Trophoblast cell (in vitro differentiated cells and primary cell): ENCODE data around the gene SNAP91.

ENCODE experiments used
- DNase-seq, 2 donors: peaks; one replicate each; pipeline ENCODE4 v3.0.0-alpha.2; 2016
- H2AFZ ChIP-seq: 2 replicates; pipeline ENCODE4 v1.6.1; 2013; ENCODE audit warnings: low read length, moderate library complexity, mild to moderate bottlenecking; ENCODE audit not compliant: insufficient read depth, poor library complexity
- H2AK5ac ChIP-seq: 2 replicates; pipeline ENCODE4 v1.6.1; 2013; ENCODE audit warnings: mild to moderate bottlenecking, low read length
- H2BK120ac ChIP-seq: 2 replicates; pipeline ENCODE4 v1.6.1; 2013; ENCODE audit warnings: low read length, mild to moderate bottlenecking, moderate library complexity; ENCODE audit not compliant: insufficient read depth, poor library complexity
- H2BK12ac ChIP-seq: 2 replicates; pipeline ENCODE4 v1.6.1; 2013; ENCODE audit warnings: mild to moderate bottlenecking, low read length, moderate library complexity
- H2BK5ac ChIP-seq: 2 replicates; pipeline ENCODE4 v1.6.1; 2013; ENCODE audit warnings: low read length, low read depth, moderate library complexity, mild to moderate bottlenecking; ENCODE audit not compliant: poor library complexity
- H3K14ac ChIP-seq: 2 replicates; pipeline ENCODE4 v1.6.1; 2013; ENCODE audit warnings: mild to moderate bottlenecking, low read length
- H3K18ac ChIP-seq: 2 replicates; pipeline ENCODE4 v1.6.1; 2013; ENCODE audit warnings: mild to moderate bottlenecking, low read length
- H3K23ac ChIP-seq: 2 replicates; pipeline ENCODE4 v1.6.1; 2013; ENCODE audit warnings: low read length
- H3K27ac ChIP-seq: 2 replicates; pipeline ENCODE4 v1.5.1; 2013; ENCODE audit warnings: low read depth, mild to moderate bottlenecking, inconsistent platforms, low read length, moderate library complexity
- H3K27me3 ChIP-seq: 2 replicates; pipeline ENCODE4 v1.6.1; 2013; ENCODE audit warnings: inconsistent platforms, mild to moderate bottlenecking, low read length, moderate library complexity; ENCODE audit not compliant: insufficient read depth
- H3K36me3 ChIP-seq, 2 experiments: 1 replicate in 1 of 2; 2 replicates in 1 of 2; pipeline ENCODE4 v1.6.1; 2013; ENCODE audit warnings: low read length in 2 of 2, mild to moderate bottlenecking in 2 of 2, moderate library complexity in 1 of 2; ENCODE audit not compliant: insufficient read depth in 2 of 2, control insufficient read depth in 1 of 2
- H3K4ac ChIP-seq: 2 replicates; pipeline ENCODE4 v1.6.1; 2013; ENCODE audit warnings: low read depth, mild to moderate bottlenecking, low read length, moderate library complexity
- H3K4me1 ChIP-seq, 2 experiments: 1 replicate in 1 of 2; 2 replicates in 1 of 2; pipeline ENCODE4 v1.6.1; 2013; ENCODE audit warnings: low read length in 2 of 2, mild to moderate bottlenecking in 2 of 2, moderate library complexity in 1 of 2; ENCODE audit not compliant: insufficient read depth in 2 of 2, control insufficient read depth in 1 of 2
- H3K4me2 ChIP-seq: 2 replicates; pipeline ENCODE4 v1.6.1; 2013; ENCODE audit warnings: inconsistent platforms, mild to moderate bottlenecking, low read length, moderate library complexity
- H3K4me3 ChIP-seq: 2 replicates; pipeline ENCODE4 v1.5.1; 2013; ENCODE audit warnings: mild to moderate bottlenecking, low read depth, low read length, inconsistent platforms
- H3K79me1 ChIP-seq: one replicate; pipeline ENCODE4 v1.6.1; 2013; ENCODE audit warnings: low read length
- H3K79me2 ChIP-seq: 2 replicates; pipeline ENCODE4 v1.6.1; 2013; ENCODE audit warnings: low read length, mild to moderate bottlenecking; ENCODE audit not compliant: control insufficient read depth, insufficient read depth, poor library complexity
- H3K9ac ChIP-seq: 2 replicates; pipeline ENCODE4 v1.6.1; 2013; ENCODE audit warnings: mild to moderate bottlenecking, low read length
- H3K9me3 ChIP-seq: 2 replicates; pipeline ENCODE4 v1.6.1; 2013; ENCODE audit warnings: low read depth, mild to moderate bottlenecking, control low read depth, inconsistent platforms, low read length; ENCODE audit not compliant: insufficient read depth
- H4K12ac ChIP-seq: 2 replicates; pipeline ENCODE4 v1.6.1; 2013; ENCODE audit warnings: low read depth, mild to moderate bottlenecking, low read length, moderate library complexity
- H4K8ac ChIP-seq: 2 replicates; pipeline ENCODE4 v1.6.1; 2013; ENCODE audit warnings: low read depth, mild to moderate bottlenecking, low read length, moderate library complexity
- H4K91ac ChIP-seq: one replicate; pipeline ENCODE4 v1.6.1; 2013; ENCODE audit warnings: low read depth, mild to moderate bottlenecking, low read length, moderate library complexity
- WGBS: extraction: QIAGEN DNeasy Blood & Tissue Kit; methylation state at CpG from one replicate; pipeline ENCODE4 v1.1.7; 2013; ENCODE audit warnings: missing lambda C conversion rate; ENCODE audit not compliant: insufficient read length, insufficient coverage; ENCODE audit errors: extremely low coverage; 5-methylcytosine and 5-hydroxymethylcytosine counted together

SNAP91 gene

DNA sequence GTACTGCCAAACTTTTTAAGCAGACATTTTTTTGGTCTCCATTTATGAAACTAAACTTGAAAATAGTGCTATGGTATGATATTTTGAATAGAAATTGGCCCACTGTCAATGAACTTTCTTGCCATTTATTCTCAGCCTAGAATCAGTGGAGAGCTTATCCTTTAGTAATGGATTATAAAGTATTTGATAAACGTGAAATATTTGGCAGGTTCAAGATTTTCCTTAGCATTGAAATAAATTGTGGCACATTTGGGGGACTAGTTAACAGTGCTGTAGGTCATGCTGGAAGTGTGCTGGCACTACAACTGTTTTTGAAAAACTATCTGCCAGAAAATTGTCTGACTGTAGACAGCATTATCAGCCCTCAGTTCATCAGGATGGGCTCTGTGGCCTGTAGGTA is 194.4 kb downstream of the SNAP91 start:
- DNase-seq = no peak
- Histone ChIP-seq H3K27ac (no peak overlapping the region), H4K12ac (no peak overlapping the region), H3K4ac (no peak overlapping the region), H2BK120ac (no peak overlapping the region), H2AFZ (no peak overlapping the region), H2BK12ac (no peak overlapping the region), H3K4me3 (no peak overlapping the region), H3K27me3 (no peaks in the 10 kb centered on the region), H3K14ac (no peak overlapping the region), H3K23ac (no peak overlapping the region), H3K79me2 (no peaks in the 10 kb centered on the region), H3K9ac (no peak overlapping the region), H3K4me2 (no peak overlapping the region), H3K9me3 (no peaks in the 10 kb centered on the region), H3K4me1 (no peaks in the 10 kb centered on the region), H2BK5ac (no peak overlapping the region), H4K8ac (no peak overlapping the region), H3K18ac (no peak overlapping the region), H4K91ac (no peak overlapping the region), H3K79me1 (no peaks in the 10 kb centered on the region), H3K36me3 (no peaks in the 10 kb centered on the region), H2AK5ac (no peak overlapping the region)
- no CpG with 5 or more reads among the region's 1 CpG for WGBS

DNA sequence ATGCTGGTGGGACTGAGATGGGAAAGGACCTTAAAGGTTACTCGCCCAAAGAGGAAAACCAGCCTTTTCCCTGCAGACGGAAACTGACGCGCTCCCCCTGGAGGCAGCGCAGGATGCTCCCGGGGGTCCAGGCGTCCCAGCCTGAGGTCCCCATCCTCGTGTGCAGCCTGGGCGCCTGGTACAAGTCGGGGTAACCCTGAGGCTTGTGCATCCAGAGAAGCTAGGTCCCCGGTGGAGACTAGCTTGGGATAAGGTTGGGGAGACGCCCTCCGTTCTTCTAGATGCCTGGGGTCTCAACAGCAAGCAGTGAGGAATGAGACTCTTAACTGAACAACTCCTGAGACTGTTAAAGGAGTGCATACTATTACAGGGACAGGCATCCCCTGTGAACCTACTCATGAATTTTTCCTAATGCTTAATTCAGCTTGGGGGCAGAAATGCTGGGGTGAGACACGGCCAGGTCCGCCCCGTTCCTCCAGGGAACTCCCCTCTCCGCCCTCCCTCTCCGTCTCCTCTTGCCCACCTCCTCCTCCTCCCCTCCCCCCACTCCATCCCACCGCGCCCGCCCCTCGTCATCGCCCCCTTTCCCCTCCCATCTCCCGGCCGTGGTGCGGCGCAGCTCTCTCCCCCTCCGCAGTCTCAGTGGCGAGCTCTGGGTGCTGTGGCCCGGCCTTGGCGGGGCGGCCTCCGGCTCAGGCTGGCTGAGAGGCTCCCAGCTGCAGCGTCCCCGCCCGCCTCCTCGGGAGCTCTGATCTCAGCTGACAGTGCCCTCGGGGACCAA is 196.8 kb downstream of the SNAP91 start, which contains the start of gene PRSS35:
Gene PRSS35 (plus strand): TSS at position 634 of the 781 bp plus-strand sequence. CDS start 10,908 bp downstream, outside the sequence.
- no peaks in the 10 kb centered on the region for H3K4me1 ChIP-seq
- H3K9ac ChIP-seq = peak within 1 kb of the TSS; percentile 11
- no peak within 1 kb of the TSS for H3K4ac ChIP-seq
- H3K9me3 ChIP-seq = no peaks in the 10 kb centered on the region
- no peak within 1 kb of the TSS for H3K14ac ChIP-seq
- H3K36me3 ChIP-seq = no peaks in the 10 kb centered on the region
- peak within 1 kb of the TSS; percentile 69 for H3K4me3 ChIP-seq
- no peak within 1 kb of the TSS for H2AK5ac ChIP-seq
- H2BK12ac ChIP-seq = no peak within 1 kb of the TSS
- no peaks in the 10 kb centered on the region for H3K79me1 ChIP-seq
- peak in 1 of 2 donors; percentile 42 for DNase-seq
- H2BK5ac ChIP-seq = no peak within 1 kb of the TSS
- WGBS = no CpG with 5 or more reads among the region's 38 CpGs
- H4K91ac ChIP-seq = no peak within 1 kb of the TSS
- no peaks in the 10 kb centered on the region for H3K79me2 ChIP-seq
- peak within 1 kb of the TSS; percentile 1 for H2AFZ ChIP-seq
- no peak within 1 kb of the TSS for H2BK120ac ChIP-seq
- no peak within 1 kb of the TSS for H3K27ac ChIP-seq
- H4K8ac ChIP-seq = no peak within 1 kb of the TSS
- no peaks in the 10 kb centered on the region for H3K27me3 ChIP-seq
- H4K12ac ChIP-seq = no peak within 1 kb of the TSS
- H3K4me2 ChIP-seq = peak within 1 kb of the TSS; percentile 94
- no peak within 1 kb of the TSS for H3K23ac ChIP-seq
- H3K18ac ChIP-seq = no peak within 1 kb of the TSS

DNA sequence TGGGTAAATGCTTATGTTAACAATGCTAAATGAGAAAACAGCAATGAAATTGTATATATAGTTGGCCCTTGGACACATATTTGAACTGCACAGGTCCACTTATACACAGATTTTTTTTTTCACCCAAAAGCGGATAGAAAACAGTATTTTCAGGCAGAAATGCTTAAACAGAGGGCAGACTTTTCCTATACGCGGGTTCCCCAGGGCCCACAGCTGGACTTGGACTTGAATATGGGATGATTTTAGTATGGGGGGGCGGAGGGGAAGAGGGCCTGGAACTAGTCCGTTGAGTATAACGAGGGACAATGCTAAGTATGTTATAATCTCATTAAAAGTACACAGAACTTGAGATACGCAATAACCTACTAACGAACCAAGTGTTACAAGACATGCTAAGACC is 197.6 kb downstream of the SNAP91 start:
- H3K9ac ChIP-seq = no peak overlapping the region

DNA sequence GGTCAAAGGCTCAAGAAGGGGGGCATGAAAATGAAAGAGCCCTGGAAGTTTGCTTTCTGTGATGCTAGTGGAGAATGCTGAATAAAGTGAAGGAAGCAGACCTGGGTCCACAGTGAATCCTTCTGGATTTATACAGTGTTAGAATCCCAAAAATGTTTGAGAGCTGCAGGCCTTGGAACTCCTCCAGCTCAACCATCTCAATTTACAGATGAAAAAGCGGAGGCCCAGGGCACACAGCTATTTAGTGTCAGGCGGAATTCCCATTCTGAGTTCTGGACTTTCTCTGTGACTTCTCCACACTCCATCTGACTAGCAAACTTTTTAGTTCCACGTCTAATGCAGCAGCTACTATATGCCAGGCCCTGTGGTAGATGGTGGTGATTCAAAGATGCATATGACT is 198.1 kb downstream of the SNAP91 start:
- no peak overlapping the region for H3K4me2 ChIP-seq
- H3K27me3 ChIP-seq = no peaks in the 10 kb centered on the region
- H3K9me3 ChIP-seq = no peaks in the 10 kb centered on the region
- no peak for DNase-seq
- no peak overlapping the region for H2AFZ ChIP-seq
- no peak overlapping the region for H4K12ac ChIP-seq
- H4K91ac ChIP-seq = no peak overlapping the region
- H3K18ac ChIP-seq = no peak overlapping the region
- H2BK120ac ChIP-seq = no peak overlapping the region
- no peaks in the 10 kb centered on the region for H3K4me1 ChIP-seq
- no peaks in the 10 kb centered on the region for H3K79me2 ChIP-seq
- no peak overlapping the region for H2BK5ac ChIP-seq
- H3K14ac ChIP-seq = no peak overlapping the region
- H3K79me1 ChIP-seq = no peaks in the 10 kb centered on the region
- no peak overlapping the region for H3K23ac ChIP-seq
- no peak overlapping the region for H3K9ac ChIP-seq
- H2AK5ac ChIP-seq = no peak overlapping the region
- H4K8ac ChIP-seq = no peak overlapping the region
- H3K4ac ChIP-seq = no peak overlapping the region
- no peak overlapping the region for H3K27ac ChIP-seq
- H3K4me3 ChIP-seq = no peak overlapping the region
- H2BK12ac ChIP-seq = no peak overlapping the region
- no peaks in the 10 kb centered on the region for H3K36me3 ChIP-seq
- WGBS = no CpG with 5 or more reads among the region's 3 CpGs

More for the DNA sequence above, 197.6 kb downstream of the SNAP91 start:
- no peaks in the 10 kb centered on the region for H3K36me3 ChIP-seq
- no peaks in the 10 kb centered on the region for H3K79me1 ChIP-seq
- H2AFZ ChIP-seq = no peak overlapping the region
- no peak overlapping the region for H2BK5ac ChIP-seq
- H3K79me2 ChIP-seq = no peaks in the 10 kb centered on the region
- H4K12ac ChIP-seq = no peak overlapping the region
- H3K27me3 ChIP-seq = no peaks in the 10 kb centered on the region
- H3K4ac ChIP-seq = no peak overlapping the region
- H2BK120ac ChIP-seq = no peak overlapping the region
- H4K8ac ChIP-seq = no peak overlapping the region
- no peak for DNase-seq
- H4K91ac ChIP-seq = no peak overlapping the region
- H3K18ac ChIP-seq = no peak overlapping the region
- no peak overlapping the region for H3K23ac ChIP-seq
- no peak overlapping the region for H2AK5ac ChIP-seq
- H3K4me1 ChIP-seq = no peaks in the 10 kb centered on the region
- H3K4me2 ChIP-seq = no peak overlapping the region
- H3K27ac ChIP-seq = no peak overlapping the region
- H2BK12ac ChIP-seq = no peak overlapping the region
- H3K4me3 ChIP-seq = no peak overlapping the region
- no peak overlapping the region for H3K14ac ChIP-seq
- no CpG with 5 or more reads among the region's 8 CpGs for WGBS
- H3K9me3 ChIP-seq = no peaks in the 10 kb centered on the region
